Thymus (tissue), 11 donors: ENCODE data around the gene RINL. TPM values are rescaled to one million over a fixed set of nuclear protein-coding genes. Genes with fewer than 3 reads are reported as not detected.

Experiments
- DNase-seq, 9 donors: peaks; one replicate each; pipeline ENCODE4 v3.0.0-alpha.2; 2013; ENCODE audit warnings: low spot score in 9 of 9, low read depth in 6 of 9, missing footprints in 1 of 9
- H3K27ac ChIP-seq, 2 donors: one replicate each; pipeline ENCODE4 v1.5.1; 2013; ENCODE audit warnings: control low read depth in 1 of 2, low read depth in 1 of 2, low read length in 1 of 2, mild to moderate bottlenecking in 1 of 2, moderate library complexity in 1 of 2
- H3K27me3 ChIP-seq, 2 donors: one replicate each; pipeline ENCODE4 v1.5.1; 2013; ENCODE audit warnings: low read length in 1 of 2; ENCODE audit not compliant: control insufficient read depth in 2 of 2, insufficient read depth in 1 of 2
- H3K36me3 ChIP-seq, 2 donors: one replicate each; pipeline ENCODE4 v1.5.1; 2013; ENCODE audit warnings: low read length in 1 of 2, mild to moderate bottlenecking in 1 of 2, moderate library complexity in 1 of 2; ENCODE audit not compliant: control insufficient read depth in 2 of 2, insufficient read depth in 2 of 2
- H3K4me1 ChIP-seq, 2 donors: one replicate each; pipeline ENCODE4 v1.5.1; 2013; ENCODE audit warnings: low read length in 2 of 2; ENCODE audit not compliant: control insufficient read depth in 2 of 2, insufficient read depth in 2 of 2
- H3K4me3 ChIP-seq, 2 donors: one replicate each; pipeline ENCODE4 v1.5.1; 2013; ENCODE audit warnings: low read length in 2 of 2, control low read depth in 1 of 2, mild to moderate bottlenecking in 1 of 2
- H3K9me3 ChIP-seq, 2 donors: one replicate each; pipeline ENCODE4 v1.5.1; 2013; ENCODE audit warnings: low read length in 1 of 2, mild to moderate bottlenecking in 1 of 2; ENCODE audit not compliant: control insufficient read depth in 2 of 2, insufficient read depth in 1 of 2
- WGBS: extraction: QIAGEN DNeasy Blood & Tissue Kit; methylation state at CpG from one replicate; pipeline ENCODE4 v1.1.7; 2013; 5-methylcytosine and 5-hydroxymethylcytosine counted together
- polyA plus RNA-seq: library from polyadenylated mRNA; stranded (reverse); fragments of 200-250 nt; gene quantifications from one replicate; pipeline ENCODE4 v1.2.3, GENCODE V29; 2013
- total RNA-seq: library from RNA; stranded (reverse); fragments of 120-200 nt; gene quantifications from one replicate; pipeline ENCODE4 v1.2.4, GENCODE V29; 2013
- donor health status: healthy.

The RINL gene
- total and polyA plus RNA-seq, 2 donors: 26.9 to 38.2 TPM

DNA sequence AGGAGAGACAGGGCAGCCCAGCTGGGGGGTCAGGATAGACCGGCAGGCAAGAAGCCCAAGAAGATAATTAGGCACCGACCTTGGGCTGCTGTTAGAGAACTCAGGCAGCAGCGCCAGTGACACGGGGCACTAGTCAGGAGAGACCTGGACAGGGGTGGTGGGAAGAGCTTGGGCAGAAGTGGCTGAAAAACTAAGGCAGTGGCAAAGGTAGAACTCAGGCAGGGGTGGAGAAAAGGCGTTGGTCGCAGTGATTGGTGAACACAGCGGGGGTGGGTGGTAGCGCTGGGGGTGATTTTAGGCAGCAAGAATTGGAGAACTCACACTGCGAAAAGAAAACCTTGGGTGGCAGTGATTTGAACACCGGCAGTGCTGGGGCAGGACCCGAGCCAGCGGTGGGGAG is 29.6 kb upstream of the RINL start:
- WGBS: 98% methylated on average over 12 of the region's 12 CpGs
- H3K4me1 ChIP-seq: peaks cover 0 to 7% of the 10 kb centered on the region in 2 donors
- H3K27ac ChIP-seq: no peak overlapping the region
- peaks cover 0 to 18% of the 10 kb centered on the region in 2 donors for H3K27me3 ChIP-seq
- no peak for DNase-seq
- H3K36me3 ChIP-seq: peaks cover 22 to 36% of the 10 kb centered on the region in 2 donors
- H3K9me3 ChIP-seq: peaks cover 0 to 6% of the 10 kb centered on the region in 2 donors
- H3K4me3 ChIP-seq: no peak overlapping the region

DNA sequence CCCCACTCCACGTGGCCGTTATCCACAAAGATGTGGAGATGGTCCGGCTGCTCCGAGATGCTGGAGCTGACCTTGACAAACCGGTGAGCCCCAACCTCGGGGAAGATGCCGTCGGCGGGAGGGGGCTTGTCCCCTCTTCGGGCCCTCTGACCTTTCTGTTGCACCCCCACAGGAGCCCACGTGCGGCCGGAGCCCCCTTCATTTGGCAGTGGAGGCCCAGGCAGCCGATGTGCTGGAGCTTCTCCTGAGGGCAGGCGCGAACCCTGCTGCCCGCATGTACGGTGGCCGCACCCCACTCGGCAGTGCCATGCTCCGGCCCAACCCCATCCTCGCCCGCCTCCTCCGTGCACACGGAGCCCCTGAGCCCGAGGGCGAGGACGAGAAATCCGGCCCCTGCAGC is 29.2 kb upstream of the RINL start:
- Histone ChIP-seq H3K9me3 (peaks cover 0 to 6% of the 10 kb centered on the region in 2 donors), H3K27ac (no peak overlapping the region), H3K4me3 (no peak overlapping the region), H3K36me3 (peaks cover 22 to 36% of the 10 kb centered on the region in 2 donors), H3K27me3 (peaks cover 0 to 14% of the 10 kb centered on the region in 2 donors), H3K4me1 (peaks cover 0 to 7% of the 10 kb centered on the region in 2 donors)
- DNase-seq: no peak
- WGBS: 98% methylated on average over 29 of the region's 29 CpGs

DNA sequence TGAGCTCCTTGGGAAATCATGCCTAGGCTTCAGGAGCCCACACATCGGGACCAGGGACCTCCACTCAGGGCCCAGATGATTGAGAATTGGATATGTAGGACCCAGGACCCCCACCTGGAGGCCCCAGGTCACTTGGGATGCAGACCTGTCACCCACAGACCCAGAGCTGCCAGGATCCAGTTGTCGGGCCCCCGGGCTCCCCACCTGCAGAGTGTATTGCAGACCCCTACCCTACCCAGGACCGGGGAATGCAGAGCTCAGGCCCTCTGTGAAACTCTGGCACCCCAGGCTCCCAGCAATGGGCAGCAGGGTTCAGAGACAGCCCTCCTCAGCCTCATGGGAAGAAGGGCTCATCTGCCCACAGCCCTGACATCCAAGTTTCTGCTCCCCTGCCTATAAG is 27.5 kb upstream of the RINL start:
- no peak overlapping the region for H3K27ac ChIP-seq
- 98% methylated on average over 4 of the region's 4 CpGs for WGBS
- peaks cover 0 to 6% of the 10 kb centered on the region in 2 donors for H3K4me1 ChIP-seq
- H3K9me3 ChIP-seq: peaks cover 0 to 5% of the 10 kb centered on the region in 2 donors
- no peak overlapping the region for H3K4me3 ChIP-seq
- DNase-seq: no peak
- peaks cover 22 to 36% of the 10 kb centered on the region in 2 donors for H3K36me3 ChIP-seq
- H3K27me3 ChIP-seq: no peaks in the 10 kb centered on the region

DNA sequence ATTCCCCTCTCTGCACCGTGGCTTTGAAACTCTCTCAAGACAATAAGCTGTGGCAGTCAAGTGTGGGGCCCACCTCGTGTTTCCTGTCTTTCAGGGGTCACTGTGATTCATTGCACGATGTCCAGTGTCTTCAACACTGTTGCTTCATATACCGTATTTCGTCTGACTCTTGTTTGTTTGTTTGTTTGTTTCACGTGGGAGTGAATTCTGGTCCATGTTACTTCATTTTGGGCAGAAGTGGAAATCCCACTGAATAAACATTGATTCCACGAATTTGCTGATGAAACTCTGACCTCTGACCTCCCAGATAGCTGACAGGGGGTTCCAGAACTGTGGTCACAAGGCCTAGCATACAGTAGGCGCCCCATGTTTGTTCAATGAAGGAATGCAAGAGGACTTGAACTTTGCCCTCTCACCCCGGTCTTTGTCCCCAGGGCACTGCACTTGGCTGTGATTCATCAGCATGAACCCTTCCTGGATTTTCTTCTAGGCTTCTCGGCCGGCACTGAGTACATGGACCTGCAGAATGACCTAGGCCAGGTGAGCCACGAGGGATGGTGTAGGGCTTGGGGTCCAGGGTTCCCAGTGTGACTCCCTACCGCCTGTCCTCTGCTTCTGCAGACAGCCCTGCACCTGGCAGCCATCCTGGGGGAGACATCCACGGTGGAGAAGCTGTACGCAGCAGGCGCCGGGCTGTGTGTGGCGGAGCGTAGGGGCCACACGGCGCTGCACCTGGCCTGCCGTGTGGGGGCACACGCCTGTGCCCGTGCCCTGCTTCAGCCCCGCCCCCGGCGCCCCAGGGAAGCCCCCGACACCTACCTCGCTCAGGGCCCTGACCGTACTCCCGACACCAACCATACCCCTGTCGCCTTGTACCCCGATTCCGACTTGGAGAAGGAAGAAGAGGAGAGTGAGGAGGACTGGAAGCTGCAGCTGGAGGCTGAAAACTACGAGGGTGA is 26.8 kb upstream of the RINL start:
- no peak overlapping the region for H3K4me3 ChIP-seq
- peaks cover 22 to 36% of the 10 kb centered on the region in 2 donors for H3K36me3 ChIP-seq
- peaks cover 0 to 5% of the 10 kb centered on the region in 2 donors for H3K9me3 ChIP-seq
- no peak overlapping the region for H3K27ac ChIP-seq
- 97% methylated on average over 35 of the region's 35 CpGs for WGBS
- peaks cover 0 to 9% of the 10 kb centered on the region in 2 donors for H3K4me1 ChIP-seq
- no peaks in the 10 kb centered on the region for H3K27me3 ChIP-seq
- DNase-seq: no peak

DNA sequence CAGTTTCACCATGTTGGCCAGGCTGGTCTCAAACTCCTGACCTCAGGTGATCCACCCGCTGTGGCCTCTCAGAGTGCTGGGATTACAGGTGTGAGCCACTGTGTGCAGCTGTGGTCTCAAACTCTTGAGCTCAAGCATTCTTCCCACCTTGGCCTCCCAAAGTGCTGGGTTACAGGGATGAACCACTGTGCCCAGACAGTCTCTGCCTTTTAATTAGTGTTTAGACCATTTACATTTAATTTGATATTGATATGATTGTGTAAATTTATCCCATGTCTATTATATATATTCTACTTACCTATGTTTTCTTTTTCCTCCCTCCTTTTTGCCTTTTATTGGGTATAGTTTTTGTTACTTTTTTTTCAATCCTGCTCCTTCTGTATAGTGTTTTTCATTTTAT is 23.6 kb upstream of the RINL start:
- Histone ChIP-seq H3K4me1 (peaks cover 6 to 24% of the 10 kb centered on the region in 2 donors), H3K27me3 (no peaks in the 10 kb centered on the region), H3K36me3 (peaks cover 10 to 19% of the 10 kb centered on the region in 2 donors), H3K27ac (no peak overlapping the region), H3K9me3 (peaks cover 0 to 5% of the 10 kb centered on the region in 2 donors), H3K4me3 (no peak overlapping the region)
- DNase-seq: no peak
- 98% methylated on average over 1 of the region's 1 CpG for WGBS

DNA sequence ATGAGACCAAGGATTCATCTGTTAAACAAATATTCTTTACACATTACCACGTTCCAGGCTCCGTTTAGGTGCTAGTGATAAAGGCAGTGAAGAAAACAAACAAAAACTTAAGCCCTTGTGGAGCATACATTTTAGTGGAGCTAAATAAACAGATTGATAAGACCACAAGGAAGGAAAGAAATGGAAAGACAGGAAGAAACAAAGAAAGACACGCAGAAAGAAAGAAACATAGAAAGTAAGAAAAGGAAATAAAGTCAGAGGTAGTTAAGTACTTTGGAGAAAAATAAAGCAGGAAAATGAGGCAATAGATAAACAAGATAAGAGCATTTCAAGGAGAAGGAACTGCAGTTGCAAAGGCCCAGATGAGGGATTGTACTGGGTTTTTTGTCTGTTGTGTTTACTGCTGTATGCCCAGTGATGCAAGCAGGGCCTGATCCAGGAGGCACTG is 22.7 kb upstream of the RINL start:
- no peak overlapping the region for H3K27ac ChIP-seq
- H3K36me3 ChIP-seq: peaks cover 8 to 15% of the 10 kb centered on the region in 2 donors
- DNase-seq: no peak
- WGBS: 41% methylated on average over 3 of the region's 3 CpGs
- peak overlapping the region in 1 of 2 donors; percentile 84 for H3K4me3 ChIP-seq
- H3K27me3 ChIP-seq: no peaks in the 10 kb centered on the region
- peaks cover 6 to 24% of the 10 kb centered on the region in 2 donors for H3K4me1 ChIP-seq
- peaks cover 0 to 5% of the 10 kb centered on the region in 2 donors for H3K9me3 ChIP-seq

DNA sequence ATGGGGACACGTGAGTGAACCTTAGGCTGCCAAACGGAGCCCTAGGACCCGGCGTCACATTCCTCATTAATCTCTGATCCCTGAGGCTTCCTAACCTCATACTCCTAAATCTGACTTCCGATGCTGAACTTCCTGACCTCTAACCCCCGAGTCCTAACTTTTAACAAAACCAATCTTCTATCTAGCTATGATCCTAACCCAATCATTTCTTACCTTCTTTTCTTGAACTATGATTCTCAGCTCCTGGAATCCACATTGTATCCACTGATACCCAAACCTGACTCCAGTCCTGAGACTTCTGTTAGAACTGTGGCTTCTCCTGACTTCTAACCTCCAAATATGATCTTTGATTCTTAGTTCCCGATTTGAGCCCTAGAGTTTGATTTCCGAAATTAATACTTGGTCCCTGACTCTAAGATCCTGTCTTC is 22.1 kb upstream of the RINL start:
- peaks cover 6 to 25% of the 10 kb centered on the region in 2 donors for H3K4me1 ChIP-seq
- WGBS: 5% methylated on average over 8 of the region's 8 CpGs
- no peak for DNase-seq
- H3K27me3 ChIP-seq: no peaks in the 10 kb centered on the region
- peaks cover 0 to 5% of the 10 kb centered on the region in 2 donors for H3K9me3 ChIP-seq
- peak overlapping the region; percentile 84 for H3K4me3 ChIP-seq
- H3K36me3 ChIP-seq: peaks cover 3 to 9% of the 10 kb centered on the region in 2 donors
- peak overlapping the region; percentile 71 to 78 for H3K27ac ChIP-seq

DNA sequence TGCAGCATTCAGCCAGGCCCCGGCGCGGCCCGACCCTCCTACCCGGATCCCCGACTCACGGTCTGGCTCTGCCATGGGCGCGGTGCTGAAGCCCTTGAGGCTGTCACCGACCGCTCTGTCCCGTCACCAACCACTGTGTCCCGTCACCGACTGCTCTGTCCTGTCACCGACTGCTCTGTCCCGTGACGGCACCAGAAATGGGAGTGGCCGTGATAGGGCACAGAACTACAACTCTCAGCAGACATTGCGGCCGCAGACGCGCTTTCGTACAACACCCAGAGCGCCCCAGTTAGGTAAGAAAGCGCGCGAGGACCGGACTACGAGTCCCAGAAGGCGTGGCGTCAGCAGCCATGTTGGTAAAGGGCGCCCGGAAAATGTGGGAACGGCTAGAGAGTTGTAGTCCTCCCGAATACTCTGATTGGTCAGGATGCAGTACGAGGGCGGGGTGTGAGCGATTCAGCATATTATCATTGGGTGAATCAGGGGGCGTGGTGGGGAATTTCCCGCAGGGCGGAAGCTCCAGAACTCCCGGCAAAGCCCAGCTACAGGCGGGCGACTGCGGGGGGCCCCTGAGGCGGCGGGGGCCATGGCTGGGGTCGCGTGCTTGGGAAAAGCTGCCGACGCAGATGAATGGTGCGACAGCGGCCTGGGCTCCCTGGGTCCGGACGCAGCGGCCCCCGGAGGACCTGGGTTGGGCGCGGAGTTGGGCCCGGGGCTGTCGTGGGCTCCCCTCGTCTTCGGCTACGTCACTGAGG is 21.5 kb upstream of the RINL start, which contains the start of the genes NFKBIB and SIRT2:
TSS of gene NFKBIB (plus strand) at position 523 of the 755 bp plus-strand sequence. CDS start at position 587, 64 bp downstream.
TSS of gene SIRT2 (minus strand) at position 172 of the 755 bp plus-strand sequence. CDS start at position 75, 97 bp downstream.
- Histone ChIP-seq H3K4me1 (peaks cover 6 to 31% of the 10 kb centered on the region in 2 donors), H3K36me3 (peaks cover 0 to 3% of the 10 kb centered on the region in 2 donors), H3K4me3 (peak within 1 kb of the TSS; percentile 84), H3K27me3 (no peaks in the 10 kb centered on the region), H3K27ac (peak within 1 kb of the TSS; percentile 71 to 78), H3K9me3 (peaks cover 0 to 5% of the 10 kb centered on the region in 2 donors)
- DNase-seq: peak; percentile 97 to 100 (median 99)
- under 1% methylated on average over 64 of the region's 64 CpGs for WGBS
